T-helper 17 cell (primary cell): ENCODE data around the gene PAQR3. TPM values are rescaled to one million over a fixed set of nuclear protein-coding genes. Genes with fewer than 3 reads are reported as not detected.

Experiments used
- ATAC-seq: fragments of 150-1000 bp; cut with Tn5 transposase; 2 replicates; pipeline ENCODE4 v1.10.0; 2021; ENCODE audit warnings: mild to moderate bottlenecking, moderate library complexity
- DNase-seq, 3 donors: peaks; one replicate each; pipeline versions ENCODE4 v3.0.0 to v3.0.0-alpha.2; 2020 to 2021
- H3K9me3 ChIP-seq: one replicate; pipeline ENCODE4 v1.7.0; 2013; ENCODE audit warnings: low read length, mild to moderate bottlenecking; ENCODE audit not compliant: control insufficient read depth, poor library complexity, severe bottlenecking
- H3K27ac Mint-ChIP-seq: one replicate; pipeline ENCODE4 v1.8.0; 2022; ENCODE audit warnings: mild to moderate bottlenecking, moderate library complexity, mixed read lengths
- H3K27me3 Mint-ChIP-seq: one replicate; pipeline ENCODE4 v1.8.0; 2022; ENCODE audit warnings: mixed read lengths
- H3K36me3 Mint-ChIP-seq: one replicate; pipeline ENCODE4 v1.8.0; 2022; ENCODE audit warnings: low read depth, mixed read lengths
- H3K4me1 Mint-ChIP-seq: one replicate; pipeline ENCODE4 v1.8.0; 2022; ENCODE audit warnings: mild to moderate bottlenecking, mixed read lengths
- H3K4me3 Mint-ChIP-seq: one replicate; pipeline ENCODE4 v1.8.0; 2022; ENCODE audit warnings: mild to moderate bottlenecking, moderate library complexity, mixed read lengths
- total RNA-seq, 4 donors: library from RNA in 2 of 4; stranded (reverse) in 2 of 4; gene quantifications; one replicate each; pipeline ENCODE4 v1.2.3 and lab custom pipeline; 2022 to 2026

PAQR3 gene
- total RNA-seq, 2 donors from 2014 or later, result 25.5 to 29.5 TPM

GRCh38 chr4:78949735-78950134, 10.5 kb upstream of the PAQR3 start:
- peaks cover 15% of the 10 kb centered on the region for H3K4me1 Mint-ChIP-seq
- H3K36me3 Mint-ChIP-seq, result peaks cover 7% of the 10 kb centered on the region
- ATAC-seq, result no peak
- H3K27ac Mint-ChIP-seq, result no peak overlapping the region
- no peak overlapping the region for H3K4me3 Mint-ChIP-seq
- DNase-seq, result no peak
- peaks cover 61% of the 10 kb centered on the region for H3K27me3 Mint-ChIP-seq
- no peaks in the 10 kb centered on the region for H3K9me3 ChIP-seq

GRCh38 chr4:78945651-78946179, 6.5 kb upstream of the PAQR3 start:
- no peak for DNase-seq
- Mint-ChIP-seq H3K27ac (no peak overlapping the region), H3K4me1 (peaks cover 17% of the 10 kb centered on the region), H3K36me3 (peaks cover 7% of the 10 kb centered on the region), H3K4me3 (no peak overlapping the region), H3K27me3 (peaks cover 70% of the 10 kb centered on the region)
- H3K9me3 ChIP-seq, result no peaks in the 10 kb centered on the region
- ATAC-seq, result peak; percentile 41

- no peaks in the 10 kb centered on the region for H3K9me3 ChIP-seq
- H3K36me3 Mint-ChIP-seq, result peaks cover 7% of the 10 kb centered on the region
- H3K4me1 Mint-ChIP-seq, result peaks cover 25% of the 10 kb centered on the region
- no peak for ATAC-seq
- H3K4me3 Mint-ChIP-seq, result no peak overlapping the region
- no peak for DNase-seq
- H3K27ac Mint-ChIP-seq, result no peak overlapping the region
- H3K27me3 Mint-ChIP-seq, result peaks cover 69% of the 10 kb centered on the region
These were observed 5.1 kb upstream of the PAQR3 start for GRCh38 chr4:78944381-78944780.

GRCh38 chr4:78940752-78941151, 1.5 kb upstream of the PAQR3 start:
- ATAC-seq (no peak), DNase-seq (no peak)
- Mint-ChIP-seq H3K4me3 (no peak overlapping the region), H3K27me3 (peaks cover 41% of the 10 kb centered on the region), H3K36me3 (peaks cover 7% of the 10 kb centered on the region), H3K27ac (no peak overlapping the region), H3K4me1 (peaks cover 37% of the 10 kb centered on the region)
- H3K9me3 ChIP-seq, result no peaks in the 10 kb centered on the region

GRCh38 chr4:78939667-78940008, 400 bp upstream of the PAQR3 start:
- Mint-ChIP-seq H3K27ac (peak overlapping the region; percentile 6), H3K4me1 (peaks cover 36% of the 10 kb centered on the region), H3K36me3 (peaks cover 5% of the 10 kb centered on the region), H3K4me3 (peak overlapping the region; percentile 100), H3K27me3 (peaks cover 30% of the 10 kb centered on the region)
- ATAC-seq (peak; percentile 28), DNase-seq (no peak)
- no peaks in the 10 kb centered on the region for H3K9me3 ChIP-seq

GRCh38 chr4:78938474-78938867, 767 bp downstream of the PAQR3 start:
- H3K4me3 Mint-ChIP-seq, result peak overlapping the region; percentile 100
- no peak for ATAC-seq
- peaks cover 36% of the 10 kb centered on the region for H3K4me1 Mint-ChIP-seq

GRCh38 chr4:78937837-78938236, 1.4 kb downstream of the PAQR3 start:
- no peak for DNase-seq
- Mint-ChIP-seq H3K36me3 (peaks cover 5% of the 10 kb centered on the region), H3K4me3 (peak overlapping the region; percentile 69), H3K4me1 (peaks cover 37% of the 10 kb centered on the region), H3K27me3 (peaks cover 12% of the 10 kb centered on the region), H3K27ac (no peak overlapping the region)
- no peak for ATAC-seq
- H3K9me3 ChIP-seq, result no peaks in the 10 kb centered on the region

More at GRCh38 chr4:78938474-78938867, 767 bp downstream of the PAQR3 start:
- H3K9me3 ChIP-seq, result no peaks in the 10 kb centered on the region
- Mint-ChIP-seq H3K27me3 (peaks cover 18% of the 10 kb centered on the region), H3K27ac (peak overlapping the region; percentile 96), H3K36me3 (peaks cover 5% of the 10 kb centered on the region)
- DNase-seq, result no peak

- Mint-ChIP-seq H3K36me3 (peaks cover 7% of the 10 kb centered on the region), H3K27ac (no peak overlapping the region)
These were observed 2.2 kb downstream of the PAQR3 start for GRCh38 chr4:78936989-78937388.

GRCh38 chr4:78930016-78930629, 9.1 kb downstream of the PAQR3 start:
- Mint-ChIP-seq H3K4me1 (peaks cover 14% of the 10 kb centered on the region), H3K4me3 (peak overlapping the region; percentile 28), H3K36me3 (peaks cover 21% of the 10 kb centered on the region), H3K27ac (no peak overlapping the region), H3K27me3 (no peaks in the 10 kb centered on the region)
- no peaks in the 10 kb centered on the region for H3K9me3 ChIP-seq
- no peak for ATAC-seq
- DNase-seq, result no peak

More at GRCh38 chr4:78936989-78937388, 2.2 kb downstream of the PAQR3 start:
- Mint-ChIP-seq H3K27me3 (peaks cover 3% of the 10 kb centered on the region), H3K4me1 (peaks cover 40% of the 10 kb centered on the region), H3K4me3 (no peak overlapping the region)
- DNase-seq (no peak), ATAC-seq (no peak)
- no peaks in the 10 kb centered on the region for H3K9me3 ChIP-seq

GRCh38 chr4:78928835-78929234, 10.4 kb downstream of the PAQR3 start:
- H3K36me3 Mint-ChIP-seq, result peaks cover 20% of the 10 kb centered on the region
- no peak overlapping the region for H3K4me3 Mint-ChIP-seq
- no peak for ATAC-seq
- no peak for DNase-seq
- peaks cover 9% of the 10 kb centered on the region for H3K4me1 Mint-ChIP-seq
- no peak overlapping the region for H3K27ac Mint-ChIP-seq
- no peaks in the 10 kb centered on the region for H3K27me3 Mint-ChIP-seq
- no peaks in the 10 kb centered on the region for H3K9me3 ChIP-seq

- Mint-ChIP-seq H3K27ac (no peak overlapping the region), H3K36me3 (peaks cover 17% of the 10 kb centered on the region), H3K27me3 (no peaks in the 10 kb centered on the region)
These were observed 12.4 kb downstream of the PAQR3 start for GRCh38 chr4:78926826-78927225.

GRCh38 chr4:78923464-78924312, 15.6 kb downstream of the PAQR3 start:
- ATAC-seq (no peak), DNase-seq (no peak)
- H3K9me3 ChIP-seq, result no peaks in the 10 kb centered on the region
- Mint-ChIP-seq H3K4me3 (no peak overlapping the region), H3K27ac (no peak overlapping the region), H3K4me1 (peaks cover 4% of the 10 kb centered on the region), H3K27me3 (no peaks in the 10 kb centered on the region), H3K36me3 (peaks cover 13% of the 10 kb centered on the region)

More at GRCh38 chr4:78926826-78927225, 12.4 kb downstream of the PAQR3 start:
- Mint-ChIP-seq H3K4me1 (peaks cover 4% of the 10 kb centered on the region), H3K4me3 (no peak overlapping the region)
- DNase-seq, result no peak
- no peaks in the 10 kb centered on the region for H3K9me3 ChIP-seq
- ATAC-seq, result no peak

- no peak overlapping the region for H3K27ac Mint-ChIP-seq
- H3K27me3 Mint-ChIP-seq, result no peaks in the 10 kb centered on the region
- DNase-seq (no peak), ATAC-seq (no peak)
- no peak overlapping the region for H3K4me3 Mint-ChIP-seq
- peaks cover 10% of the 10 kb centered on the region for H3K36me3 Mint-ChIP-seq
- no peaks in the 10 kb centered on the region for H3K9me3 ChIP-seq
- peaks cover 2% of the 10 kb centered on the region for H3K4me1 Mint-ChIP-seq
These were observed 17.0 kb downstream of the PAQR3 start for GRCh38 chr4:78922207-78922606.
